Measurements from ENCODE around the gene GOLGA6L7.
"Not testable (repeated sequence)": the region's sequence is repeated elsewhere in the genome, so short reads cannot be mapped to it uniquely, and the experiment has no call there.

Gene GOLGA6L7

DNA sequence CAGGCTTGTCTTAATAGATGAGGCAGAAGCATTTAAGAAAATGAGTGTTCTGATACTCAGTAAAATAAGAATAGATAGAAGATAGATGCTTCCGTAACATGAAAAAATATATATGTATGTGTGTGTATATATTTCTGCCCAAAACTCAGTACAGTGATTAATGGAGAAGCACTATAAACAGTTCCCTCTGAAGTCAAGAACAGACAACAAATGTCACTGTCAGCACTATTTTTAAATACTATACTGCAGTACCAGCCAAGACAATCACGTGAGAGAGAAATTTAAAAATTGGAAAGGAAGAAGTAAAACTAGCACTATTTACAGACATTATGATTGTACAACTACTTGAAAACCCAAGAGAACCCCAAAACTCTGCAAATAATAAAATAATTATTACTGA, 27.0 kb downstream of the GOLGA6L7 start:
- CTCF ChIA-PET; H3K27ac ChIP-seq; DNase-seq (ENCODE audit: low spot score); POLR2A ChIA-PET (ENCODE audit: low non-redundant PET): not testable (repeated sequence)

DNA sequence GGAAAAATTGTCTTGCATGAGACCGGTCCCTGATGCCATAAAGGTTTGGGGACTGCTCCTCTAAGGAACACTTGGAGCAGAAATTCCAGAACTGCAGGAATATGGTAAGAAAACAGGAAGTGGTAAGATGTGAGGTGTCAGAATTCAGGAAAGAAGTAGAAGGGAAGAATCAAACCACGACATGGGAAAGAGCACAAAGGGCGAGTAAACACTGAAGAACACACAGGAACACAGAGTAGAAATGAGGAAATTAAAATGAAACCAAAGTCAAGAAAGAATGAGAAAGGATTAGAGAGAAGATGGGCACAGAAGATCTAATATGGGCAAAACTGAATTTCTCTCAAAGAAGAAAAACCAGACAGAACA, 28.5 kb downstream of the GOLGA6L7 start:
- H3K27ac ChIP-seq; DNase-seq (ENCODE audit: low spot score); POLR2A ChIA-PET (ENCODE audit: low non-redundant PET); CTCF ChIA-PET: not testable (repeated sequence)

DNA sequence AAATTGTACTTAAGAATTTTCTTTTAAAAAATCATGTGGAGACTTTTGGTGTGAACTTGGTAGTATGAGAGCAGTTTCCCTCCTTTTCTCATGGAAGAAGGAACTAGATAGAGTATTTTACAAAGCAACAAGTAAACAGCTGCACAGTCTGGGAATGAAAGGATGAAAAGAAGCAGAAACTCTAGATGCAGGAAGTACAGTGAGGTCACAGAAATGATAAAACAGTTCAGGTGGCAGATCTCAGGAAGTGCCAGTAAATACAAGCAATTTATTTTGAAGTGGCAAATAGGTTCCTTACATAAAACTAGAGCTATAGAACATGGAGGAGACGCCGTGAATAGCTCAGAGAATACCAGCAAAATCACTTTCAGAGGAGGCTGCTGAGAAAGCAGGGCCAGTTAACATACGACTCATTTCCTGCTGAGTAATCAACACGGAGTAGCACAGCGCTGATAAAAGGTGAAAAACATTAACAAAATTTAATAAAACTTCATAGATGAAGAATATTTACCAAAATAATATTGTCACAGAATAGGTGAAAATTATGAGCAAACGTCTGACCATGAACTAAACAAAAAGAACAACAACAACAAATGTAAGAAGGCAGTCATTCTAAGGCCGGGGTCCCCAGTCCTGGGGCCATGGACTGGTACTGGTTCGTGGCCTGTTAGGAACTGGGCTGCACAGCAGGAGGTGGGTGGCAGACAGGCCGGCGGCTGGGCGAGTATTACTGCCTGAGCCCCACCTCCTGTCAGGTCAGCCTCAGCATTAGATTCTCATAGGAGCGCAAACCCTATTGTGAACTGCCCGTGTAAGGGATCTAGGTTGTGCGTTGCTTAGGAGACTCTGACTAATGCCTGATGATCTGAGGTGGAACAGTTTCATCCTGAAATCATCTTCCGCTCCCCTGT, 29.2 kb downstream of the GOLGA6L7 start:
- DNase-seq (ENCODE audit: low spot score); H3K27ac ChIP-seq; CTCF ChIA-PET; POLR2A ChIA-PET (ENCODE audit: low non-redundant PET): not testable (repeated sequence)

DNA sequence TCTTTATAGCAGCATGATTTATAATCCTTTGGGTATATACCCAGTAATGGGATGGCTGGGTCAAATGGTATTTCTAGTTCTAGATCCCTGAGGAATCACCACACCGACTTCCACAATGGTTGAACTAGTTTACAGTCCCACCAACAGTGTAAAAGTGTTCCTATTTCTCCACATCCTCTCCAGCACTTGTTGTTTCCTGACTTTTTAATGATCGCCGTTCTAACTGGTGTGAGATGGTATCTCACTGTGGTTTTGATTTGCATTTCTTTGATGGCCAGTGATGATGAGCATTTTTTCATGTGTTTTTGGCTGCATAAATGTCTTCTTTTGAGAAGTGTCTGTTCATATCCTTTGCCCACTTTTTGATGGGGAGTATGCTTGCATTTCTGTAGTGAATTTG, 30.3 kb downstream of the GOLGA6L7 start:
- DNase-seq (ENCODE audit: low spot score); CTCF ChIA-PET; H3K27ac ChIP-seq; POLR2A ChIA-PET (ENCODE audit: low non-redundant PET): not testable (repeated sequence)

DNA sequence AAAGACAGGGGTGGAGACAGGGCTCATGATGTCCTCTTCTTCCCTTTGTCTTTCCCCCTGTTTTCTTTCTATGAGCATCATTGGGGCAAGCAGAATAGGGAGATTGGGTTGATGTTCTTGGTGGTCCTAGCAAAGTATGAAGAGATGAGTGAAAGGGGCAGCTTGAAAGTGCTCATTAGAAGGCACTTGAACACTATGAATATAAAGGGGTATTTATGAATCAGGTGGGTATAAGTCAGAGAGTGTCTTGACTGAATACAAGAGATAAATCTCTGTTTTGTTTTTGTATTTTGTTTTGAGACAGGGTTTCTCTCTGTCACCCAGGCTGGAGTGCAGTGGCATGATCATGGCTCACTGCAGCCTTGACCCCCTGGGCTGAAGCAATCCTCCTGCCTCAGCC, 34.4 kb downstream of the GOLGA6L7 start:
- DNase-seq (ENCODE audit: low spot score); CTCF ChIA-PET; POLR2A ChIA-PET (ENCODE audit: low non-redundant PET); H3K27ac ChIP-seq: not testable (repeated sequence)

DNA sequence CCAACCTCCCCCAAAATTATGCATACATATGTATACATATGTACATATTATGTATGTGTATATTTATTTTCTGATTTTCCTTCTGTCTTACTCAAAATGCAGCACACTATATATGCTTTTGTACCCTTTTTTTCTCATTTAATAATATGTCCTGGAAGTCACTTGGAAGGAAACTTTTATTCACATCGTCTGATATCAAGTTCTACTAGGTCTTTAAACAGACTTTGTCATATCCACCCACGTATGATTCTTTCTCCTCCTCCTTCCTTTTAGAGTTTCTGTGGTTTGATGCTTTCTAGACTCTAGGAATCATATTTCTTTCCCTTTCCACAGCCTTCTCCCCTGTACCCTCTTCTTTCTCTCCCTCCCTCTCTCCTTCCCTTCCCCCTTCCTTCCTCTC, 35.1 kb downstream of the GOLGA6L7 start:
- POLR2A ChIA-PET (ENCODE audit: low non-redundant PET); DNase-seq (ENCODE audit: low spot score); H3K27ac ChIP-seq; CTCF ChIA-PET: not testable (repeated sequence)

DNA sequence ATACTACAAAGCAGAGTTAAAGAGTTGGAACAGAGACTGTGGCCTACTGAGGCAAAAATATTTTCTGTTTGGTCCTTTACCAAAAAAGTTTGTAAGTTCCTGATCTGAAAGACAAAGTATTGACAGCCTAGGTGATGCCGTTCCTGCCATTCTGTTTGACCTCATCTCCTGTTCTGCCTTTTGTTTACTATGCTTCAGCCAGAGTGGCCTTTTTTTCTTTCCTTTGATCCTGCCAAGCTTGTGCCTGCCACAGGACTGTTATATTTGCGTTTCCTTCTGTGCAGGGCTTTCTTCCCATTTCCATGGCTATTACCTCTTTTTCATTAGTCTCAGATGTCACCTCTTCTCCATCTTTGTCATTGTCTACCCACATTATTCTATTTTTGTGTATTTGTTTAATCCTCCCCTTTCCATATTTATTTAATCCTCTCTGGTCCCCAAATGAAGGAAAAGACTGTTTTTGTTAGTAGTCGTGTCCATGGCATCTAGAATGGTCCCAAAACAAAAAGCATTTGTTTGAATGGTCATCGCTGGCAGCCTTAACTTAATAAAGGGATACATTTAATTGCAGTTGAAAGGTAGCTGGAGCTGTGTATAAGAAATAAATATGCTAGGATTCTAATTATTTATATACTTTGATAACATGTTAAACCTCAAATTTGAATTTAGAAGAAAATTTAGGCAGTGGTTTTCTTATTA, 36.4 kb downstream of the GOLGA6L7 start:
- DNase-seq (ENCODE audit: low spot score); CTCF ChIA-PET; POLR2A ChIA-PET (ENCODE audit: low non-redundant PET): not testable (repeated sequence)

DNA sequence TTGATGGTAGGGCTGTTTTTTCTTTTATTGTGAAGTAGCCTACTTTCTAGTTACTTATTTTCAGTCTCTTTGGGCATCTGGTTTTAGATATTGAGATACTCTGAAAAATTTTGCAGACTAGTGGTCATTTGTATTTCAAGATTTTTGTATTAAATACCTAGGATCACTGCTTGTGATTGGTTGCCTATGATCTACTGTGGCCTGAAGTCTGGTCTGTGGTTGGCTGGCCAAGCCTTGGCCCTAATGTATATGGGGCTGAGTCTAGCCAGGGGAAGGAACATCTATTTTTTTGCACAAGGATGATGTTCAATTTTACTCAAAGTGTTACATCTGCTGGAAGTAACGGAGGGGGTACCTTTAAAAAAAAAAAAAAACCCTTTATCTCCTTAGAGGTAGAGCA, 38.0 kb downstream of the GOLGA6L7 start:
- POLR2A ChIA-PET (ENCODE audit: low non-redundant PET); H3K27ac ChIP-seq; CTCF ChIA-PET; DNase-seq (ENCODE audit: low spot score): not testable (repeated sequence)

More for the DNA sequence above, 36.4 kb downstream of the GOLGA6L7 start:
- not testable (repeated sequence) for H3K27ac ChIP-seq

DNA sequence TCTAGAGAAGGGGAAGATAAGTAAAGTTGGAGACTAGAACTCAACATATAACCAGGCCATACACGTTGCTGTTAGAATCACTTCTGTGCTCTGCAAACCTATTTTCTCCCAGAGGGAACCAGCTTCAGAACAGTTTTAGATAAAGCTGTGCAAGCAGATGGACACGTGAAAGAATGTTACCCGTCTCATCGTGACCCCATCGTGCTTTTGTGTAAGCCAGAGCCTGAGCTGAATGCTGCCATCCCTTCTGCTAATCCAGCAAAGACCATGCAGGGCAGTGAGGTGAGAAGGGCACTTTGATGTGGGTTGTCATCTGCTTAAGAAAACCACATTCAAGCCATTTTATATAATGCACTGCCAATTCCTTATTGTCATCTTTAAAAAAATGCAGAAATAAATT, 40.3 kb downstream of the GOLGA6L7 start:
- DNase-seq (ENCODE audit: low spot score); POLR2A ChIA-PET (ENCODE audit: low non-redundant PET); H3K27ac ChIP-seq; CTCF ChIA-PET: not testable (repeated sequence)

DNA sequence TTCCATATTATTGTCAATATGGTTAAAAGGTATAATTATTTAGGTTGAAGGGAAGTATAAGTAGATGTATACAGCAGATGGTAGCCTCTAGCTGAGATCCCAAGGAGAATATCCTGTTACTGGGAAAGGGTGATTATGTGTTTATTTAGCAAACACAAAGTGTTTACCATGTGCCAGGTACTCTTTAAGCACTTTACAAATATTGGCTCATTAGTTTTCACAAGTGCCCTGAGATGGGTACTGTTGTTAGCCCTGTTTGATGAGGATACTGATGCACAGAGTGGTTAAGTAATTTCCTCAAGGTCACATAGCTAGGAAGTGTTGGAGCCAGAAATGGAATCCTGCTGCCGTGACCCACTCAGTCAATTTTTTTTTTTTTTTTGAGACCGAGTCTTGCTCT, 48.1 kb downstream of the GOLGA6L7 start:
- CTCF ChIA-PET; DNase-seq (ENCODE audit: low spot score); POLR2A ChIA-PET (ENCODE audit: low non-redundant PET); H3K27ac ChIP-seq: not testable (repeated sequence)

DNA sequence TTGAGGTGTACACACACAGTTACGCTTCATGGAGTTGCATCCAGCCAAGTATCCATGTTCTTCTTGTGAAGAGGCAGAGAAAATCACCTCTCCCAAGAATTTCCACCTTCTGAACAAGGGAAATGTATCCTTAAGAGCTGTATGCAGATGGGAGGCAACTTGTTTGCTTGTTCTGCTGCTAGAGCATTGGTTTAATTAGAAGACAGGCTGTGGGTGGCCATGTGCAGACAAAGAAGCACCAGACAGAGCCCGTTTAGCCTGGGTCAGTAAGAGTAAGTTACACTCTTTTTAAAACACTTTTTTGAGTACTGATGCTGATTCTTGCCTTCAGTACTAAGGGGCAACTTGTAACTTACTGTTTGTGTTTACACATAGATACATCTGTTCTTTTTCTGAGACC, 50.2 kb downstream of the GOLGA6L7 start:
- H3K27ac ChIP-seq; DNase-seq (ENCODE audit: low spot score); POLR2A ChIA-PET (ENCODE audit: low non-redundant PET); CTCF ChIA-PET: not testable (repeated sequence)

DNA sequence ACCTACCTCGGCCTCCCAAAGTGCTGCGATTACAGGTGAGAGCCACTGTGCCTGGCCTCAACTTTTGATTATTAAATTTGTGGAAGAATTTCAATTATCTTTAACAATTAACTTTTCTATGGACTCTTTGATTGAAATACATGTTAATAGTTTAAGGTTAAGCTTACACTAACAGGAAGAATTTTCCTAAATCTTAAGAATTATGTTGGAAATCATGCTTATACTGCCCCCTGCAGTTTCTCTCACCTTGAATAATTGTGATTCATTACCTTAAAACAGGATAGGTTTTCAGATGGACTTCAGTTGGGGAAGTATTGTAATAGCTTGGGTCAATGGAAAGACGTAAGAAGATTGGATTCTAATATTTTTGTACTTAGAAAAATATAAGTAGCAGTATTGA, 54.2 kb downstream of the GOLGA6L7 start:
- DNase-seq (ENCODE audit: low spot score); H3K27ac ChIP-seq; POLR2A ChIA-PET (ENCODE audit: low non-redundant PET); CTCF ChIA-PET: not testable (repeated sequence)

Data from RWPE1 (cell line).